NCI-H748 treated with DMSO at 0.1 percent for 48 hours (cell line): ENCODE data around the gene MBD5.

Experiments
- DNase-seq: peaks from one replicate; lab custom pipeline; 2025; lab: John Stamatoyannopoulos, UW

Gene MBD5

DNA sequence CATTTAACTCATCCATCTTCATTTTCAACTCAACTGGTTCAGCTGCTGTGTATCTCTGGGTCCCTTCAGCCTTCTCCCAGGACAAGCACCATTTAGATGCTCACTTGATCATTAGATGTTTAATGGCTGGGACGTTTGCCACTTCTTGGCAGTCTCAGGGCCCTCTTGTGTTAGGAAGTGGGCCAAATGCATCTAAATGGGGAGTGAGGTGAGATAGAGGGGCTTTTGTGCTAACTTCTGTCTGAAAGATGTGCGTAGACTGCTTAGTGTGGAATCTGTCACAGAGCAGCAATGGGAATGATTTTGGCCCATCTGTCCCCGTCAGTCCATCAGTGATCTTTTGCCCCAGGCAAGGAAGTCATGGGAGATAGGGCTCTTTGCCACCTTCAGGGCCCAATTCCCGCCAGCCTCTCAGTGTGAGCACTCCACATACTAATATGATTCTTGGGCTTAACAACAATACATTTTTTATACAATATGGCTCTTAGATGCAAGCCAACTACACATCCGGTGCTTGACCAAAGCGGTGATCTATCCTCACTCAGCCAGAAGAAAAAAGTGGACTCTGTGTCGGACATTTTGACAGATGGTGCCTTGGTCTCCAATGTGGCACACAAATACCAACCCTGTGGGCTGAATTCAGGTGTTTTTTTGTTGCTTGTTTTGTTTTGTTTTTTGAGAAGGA, 528.0 kb downstream of the MBD5 start:
- DNase-seq, result no peak

DNA sequence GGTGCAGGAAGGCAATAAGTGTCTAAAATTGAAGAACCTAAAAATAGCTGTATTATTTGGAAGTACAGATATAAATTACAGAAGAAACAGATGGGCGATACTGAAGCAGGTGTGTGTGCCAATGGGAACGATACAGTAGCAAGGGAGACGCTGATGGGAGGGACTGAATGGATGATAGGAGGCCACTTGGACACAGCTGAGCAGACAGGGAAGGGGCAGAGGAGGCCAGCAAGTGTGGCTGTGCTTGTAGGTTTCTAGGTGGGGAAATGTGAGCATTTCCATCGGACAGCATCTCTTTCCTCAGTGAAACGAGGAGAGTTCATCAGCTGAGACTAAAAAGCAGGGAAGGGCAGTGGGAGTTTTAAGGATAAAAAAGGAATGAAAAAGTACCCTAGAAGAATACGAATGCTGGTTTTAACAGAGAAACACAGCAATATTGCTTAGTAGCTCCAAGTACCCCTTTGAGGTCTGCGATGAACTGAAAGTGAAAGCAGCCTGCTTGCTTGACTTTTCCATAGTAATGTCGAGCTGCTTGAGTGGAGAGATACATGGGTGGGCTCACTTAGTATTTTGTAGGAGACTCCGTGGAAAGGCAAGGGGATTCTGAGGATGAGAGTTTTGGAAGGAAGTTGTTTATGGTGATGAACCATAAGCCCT, 531.9 kb downstream of the MBD5 start:
- DNase-seq, result no peak

DNA sequence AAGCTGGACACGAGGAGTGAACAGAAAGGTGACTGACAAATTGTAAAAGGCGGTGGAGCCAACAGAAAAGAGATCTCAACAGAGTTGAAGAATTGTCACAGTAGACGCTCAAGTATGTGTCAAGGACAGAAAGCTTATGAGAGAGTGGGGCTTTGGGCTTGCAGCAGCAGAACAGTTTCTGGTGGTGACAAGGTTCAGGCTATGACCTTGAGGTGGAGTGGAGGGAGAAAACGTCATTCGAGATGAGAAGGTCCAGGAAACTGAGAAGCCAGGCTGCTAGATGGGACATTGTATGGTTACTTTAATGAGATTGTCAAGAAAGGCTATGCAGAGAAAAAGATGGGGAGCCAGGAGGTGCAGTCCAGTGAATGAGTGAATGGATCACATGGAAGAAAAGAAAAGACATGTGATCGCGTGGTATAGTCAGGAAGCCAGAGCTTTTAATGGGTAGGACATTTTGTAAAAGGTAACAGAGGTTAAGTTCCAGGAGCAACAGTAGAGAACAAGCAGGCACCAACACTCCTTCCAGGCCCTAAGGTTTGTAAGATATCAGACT, 532.5 kb downstream of the MBD5 start:
- DNase-seq, result no peak

DNA sequence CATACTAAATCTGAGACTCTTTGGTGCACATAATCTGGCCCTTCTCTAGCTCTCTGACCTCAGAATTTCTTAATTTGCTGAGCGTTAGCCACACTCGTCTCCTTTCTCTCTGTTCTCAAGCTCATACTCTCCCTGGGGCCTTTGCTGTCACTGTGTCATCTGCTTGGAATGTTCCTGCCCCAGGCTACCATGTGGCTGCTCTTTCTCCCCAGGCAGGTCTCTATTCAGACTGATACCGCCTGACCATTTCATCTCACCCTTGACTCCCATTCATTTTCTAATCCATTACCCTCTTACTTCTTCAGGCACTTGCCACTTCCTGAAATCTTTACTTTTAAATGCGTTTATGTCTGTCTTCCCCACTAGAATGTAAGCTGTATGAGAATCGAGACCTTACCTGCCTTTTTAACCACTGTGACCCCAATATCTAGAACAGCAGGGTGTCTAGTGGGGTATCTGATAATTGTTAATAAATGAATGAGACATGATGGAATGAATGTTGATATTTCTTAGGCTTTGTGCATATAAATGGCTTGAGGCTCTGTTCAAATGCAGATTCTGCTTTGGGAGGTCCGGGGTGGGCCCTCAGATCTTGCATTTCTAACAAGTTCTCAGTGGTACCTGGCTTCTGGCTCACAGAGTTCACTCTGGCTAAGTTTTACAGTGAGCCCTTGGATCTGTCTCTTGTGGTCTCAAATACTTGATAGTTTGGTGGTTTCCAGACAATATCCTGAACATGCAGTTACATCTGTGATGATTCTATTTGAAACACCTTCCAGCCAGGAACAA, 533.8 kb downstream of the MBD5 start:
- no peak for DNase-seq

DNA sequence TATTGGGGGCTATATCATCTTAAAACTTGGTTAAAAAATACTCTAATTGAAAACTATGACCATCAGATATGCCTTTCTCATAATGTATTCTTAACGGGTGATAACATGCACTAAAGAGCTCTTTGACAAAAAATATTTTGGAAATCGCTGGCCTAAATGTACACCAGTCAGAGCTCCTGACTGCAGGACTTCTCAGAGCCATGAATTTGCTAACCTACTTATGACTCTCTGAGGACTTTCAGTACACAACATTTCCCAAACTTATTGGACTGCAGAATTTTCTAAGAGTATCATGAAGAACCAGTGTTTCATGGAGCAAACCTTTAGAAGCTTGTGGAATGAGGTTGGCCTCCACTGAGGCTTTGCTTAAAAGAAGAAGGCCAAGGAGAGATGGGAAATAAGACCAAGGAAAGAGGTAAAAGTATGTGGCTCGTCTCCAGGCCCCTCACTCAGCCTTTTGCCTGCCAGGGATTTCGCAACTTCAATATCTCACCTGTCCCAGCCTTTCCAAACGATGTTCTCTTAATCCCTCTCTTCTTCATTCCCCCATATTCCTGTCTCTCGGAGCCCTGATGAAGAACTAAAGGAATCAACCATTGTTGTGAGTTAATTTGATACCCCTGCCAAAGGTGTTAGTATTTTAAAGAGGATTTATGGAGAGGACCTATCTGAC, 534.9 kb downstream of the MBD5 start:
- no peak for DNase-seq

DNA sequence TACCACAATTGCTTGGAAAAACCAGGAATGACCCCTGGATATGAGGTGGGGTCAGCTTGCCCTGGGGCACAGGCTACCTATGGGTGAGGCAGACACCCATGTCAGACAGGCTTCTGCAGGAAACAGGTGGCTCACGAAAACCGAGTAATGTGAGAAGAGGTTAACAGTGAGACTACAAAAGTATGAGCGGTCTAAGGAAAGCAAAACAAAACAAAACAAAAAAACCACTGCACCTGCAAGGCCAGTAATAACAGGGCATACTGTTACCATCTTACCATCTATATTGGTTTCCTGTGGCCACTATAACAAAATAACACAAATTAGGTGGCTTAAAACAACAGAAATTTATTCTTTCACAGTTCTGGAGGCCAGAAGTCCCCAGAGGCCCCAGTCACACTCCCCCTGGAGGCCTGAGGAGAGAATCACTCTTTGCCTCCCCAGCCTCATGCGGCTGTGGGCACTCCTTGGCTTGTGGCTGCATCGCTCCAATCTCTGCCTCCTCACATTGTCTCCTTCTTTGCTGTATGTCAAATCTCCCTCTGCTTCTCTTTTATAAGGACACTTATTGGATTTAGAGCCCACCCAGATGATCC, 537.0 kb downstream of the MBD5 start:
- DNase-seq, result peak; percentile 40

DNA sequence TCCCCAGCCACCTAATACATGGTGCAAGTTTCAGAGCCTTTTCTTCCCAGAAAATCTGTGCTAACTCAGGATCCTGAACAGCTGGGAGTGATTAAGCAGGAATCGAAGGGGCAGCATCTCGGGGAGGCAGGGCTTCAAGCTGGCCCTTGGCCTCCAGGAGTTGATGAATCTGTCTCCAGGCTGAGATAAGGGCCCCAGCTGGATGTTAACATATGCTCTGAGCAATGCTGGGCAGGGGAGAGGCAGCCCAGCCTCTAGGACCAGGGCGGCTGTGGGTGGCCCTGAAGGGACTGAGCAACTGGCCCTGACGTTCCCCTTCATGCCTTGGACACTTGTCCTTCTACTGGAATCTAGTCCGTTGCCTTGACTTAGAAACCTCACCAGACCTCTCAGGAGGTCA, 539.6 kb downstream of the MBD5 start:
- DNase-seq, result no peak

DNA sequence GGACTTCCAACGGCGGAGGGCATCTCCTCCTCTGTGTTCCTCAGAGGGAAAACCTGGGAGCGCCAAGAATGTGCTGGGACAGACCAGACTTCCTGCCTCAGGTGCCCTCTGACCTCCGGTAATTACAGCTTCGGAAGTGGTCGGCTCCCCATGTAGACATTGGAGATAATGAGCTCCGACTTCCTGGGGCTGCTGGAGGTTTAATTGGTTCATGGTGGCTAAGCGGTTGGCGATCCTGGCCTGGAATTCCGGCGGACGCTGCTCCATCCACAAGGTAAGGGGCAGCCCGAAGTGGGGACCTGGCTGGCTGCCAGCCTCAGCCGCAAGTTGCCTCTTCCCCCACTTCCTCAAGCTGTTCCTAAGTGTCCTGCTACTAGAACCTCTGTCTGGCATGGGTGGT, 540.5 kb downstream of the MBD5 start:
- no peak for DNase-seq

DNA sequence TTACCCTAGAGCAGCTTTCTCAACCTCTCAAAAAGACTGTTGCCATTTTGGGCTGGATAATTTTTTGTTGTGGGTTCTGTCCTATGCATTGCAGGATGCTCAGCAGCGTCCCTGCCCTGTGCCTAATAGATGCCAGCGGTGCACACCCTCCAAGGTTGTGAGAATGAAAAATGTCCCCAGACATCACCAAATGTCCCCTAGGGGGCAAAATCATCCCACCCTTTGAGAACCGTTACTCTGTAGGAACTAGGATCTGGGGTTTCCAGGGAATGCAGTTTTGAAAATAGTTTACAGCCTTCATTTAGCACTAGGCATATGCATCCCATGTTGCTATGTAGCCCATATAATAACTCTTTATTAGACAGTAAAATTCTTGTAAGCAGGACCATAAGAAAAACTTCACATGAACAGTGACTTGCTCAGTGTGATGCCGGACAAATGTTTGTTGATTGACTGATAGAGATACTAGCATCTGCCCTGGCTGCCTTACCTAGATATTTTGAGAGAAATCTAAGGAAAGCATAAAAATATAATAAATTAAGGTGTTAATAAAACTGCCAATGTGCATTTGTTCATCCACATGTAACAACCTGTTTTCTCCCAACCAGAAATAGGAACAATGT, 544.5 kb downstream of the MBD5 start:
- peak; percentile 10 for DNase-seq
